CD14-positive monocyte (primary cell): ENCODE results near the gene BEST1. TPM values are rescaled to one million over a fixed set of nuclear protein-coding genes. Genes with fewer than 3 reads are reported as not detected.

ENCODE experiments used
- DNase-seq, 3 donors: peaks; one replicate each; pipeline ENCODE4 v3.0.0-alpha.2; 2011 to 2022
- H2AFZ ChIP-seq: 2 replicates; pipeline ENCODE4 v1.6.0; 2012; ENCODE audit warnings: mild to moderate bottlenecking, low read depth, low read length, inconsistent platforms; ENCODE audit not compliant: insufficient read depth, poor library complexity, severe bottlenecking
- H3K27ac ChIP-seq, 2 donors: 1 replicate in 1 of 2; 2 replicates in 1 of 2; pipeline ENCODE4 v1.5.1; 2012 to 2013; ENCODE audit warnings: low read length in 2 of 2, control low read depth in 1 of 2, inconsistent platforms in 1 of 2, low read depth in 1 of 2, mild to moderate bottlenecking in 1 of 2
- H3K27me3 ChIP-seq, 2 donors: one replicate each; pipeline versions ENCODE4 v1.6.0 to v1.6.1; 2011 to 2013; ENCODE audit warnings: low read length in 2 of 2; ENCODE audit not compliant: control insufficient read depth in 2 of 2, insufficient read depth in 2 of 2
- H3K36me3 ChIP-seq, 2 donors: replicated peaks in 1 of 2; 1 replicate in 1 of 2; 2 replicates in 1 of 2; pipeline versions ENCODE4 v1.5.1 to v1.6.1; 2012 to 2013; ENCODE audit warnings: low read length in 2 of 2, control low read depth in 1 of 2, inconsistent platforms in 1 of 2, mild to moderate bottlenecking in 1 of 2; ENCODE audit not compliant: insufficient read depth in 2 of 2, control insufficient read depth in 1 of 2
- H3K4me1 ChIP-seq, 2 donors: 1 replicate in 1 of 2; 2 replicates in 1 of 2; pipeline versions ENCODE4 v1.5.1 to v1.6.1; 2012 to 2013; ENCODE audit warnings: low read length in 2 of 2, control low read depth in 1 of 2, inconsistent platforms in 1 of 2, mild to moderate bottlenecking in 1 of 2, moderate library complexity in 1 of 2; ENCODE audit not compliant: insufficient read depth in 2 of 2, control insufficient read depth in 1 of 2
- H3K4me2 ChIP-seq: replicated peaks from 2 replicates; pipeline ENCODE3; 2012; ENCODE audit warnings: low read length, moderate library complexity, mild to moderate bottlenecking; ENCODE audit not compliant: poor library complexity, severe bottlenecking; ENCODE audit errors: extremely low read depth
- H3K4me3 ChIP-seq, 3 experiments: fragments of 200-600 bp in 1 of 3; sonication (generic) in 1 of 3; replicated peaks in 1 of 3; 1 replicate in 2 of 3; 2 replicates in 1 of 3; pipeline ENCODE4 v1.5.1; 2011 to 2013; ENCODE audit warnings: low read length in 3 of 3, mild to moderate bottlenecking in 3 of 3, control low read depth in 2 of 3, low read depth in 2 of 3, inconsistent platforms in 1 of 3, moderate library complexity in 1 of 3
- H3K79me2 ChIP-seq: 2 replicates; pipeline ENCODE4 v1.6.0; 2012; ENCODE audit warnings: mild to moderate bottlenecking, control low read depth, inconsistent platforms, low read length, moderate library complexity; ENCODE audit not compliant: insufficient read depth
- H3K9ac ChIP-seq: 2 replicates; pipeline ENCODE4 v1.6.0; 2017; ENCODE audit warnings: low read length, mild to moderate bottlenecking; ENCODE audit not compliant: insufficient read depth, poor library complexity, severe bottlenecking
- H3K9me3 ChIP-seq, 2 donors: replicated peaks in 1 of 2; 1 replicate in 1 of 2; 2 replicates in 1 of 2; pipeline versions ENCODE4 v1.5.1 to v1.6.1; 2012 to 2013; ENCODE audit warnings: low read length in 2 of 2, control low read depth in 1 of 2; ENCODE audit not compliant: control insufficient read depth in 1 of 2, insufficient read depth in 1 of 2
- H4K20me1 ChIP-seq: 2 replicates; pipeline ENCODE4 v1.6.0; 2012; ENCODE audit warnings: mild to moderate bottlenecking, low read length, control low read depth, moderate library complexity; ENCODE audit not compliant: insufficient read depth
- H3K27ac Mint-ChIP-seq, 7 donors: one replicate each; pipeline ENCODE4 v1.8.0; 2020; ENCODE audit warnings: mild to moderate bottlenecking in 7 of 7, mixed read lengths in 7 of 7, moderate library complexity in 6 of 7, inconsistent platforms in 2 of 7
- H3K27me3 Mint-ChIP-seq, 3 donors: one replicate each; pipeline ENCODE4 v1.8.0; 2021 to 2022; ENCODE audit warnings: low read depth in 3 of 3, mild to moderate bottlenecking in 3 of 3, mixed read lengths in 3 of 3, moderate library complexity in 3 of 3, inconsistent platforms in 1 of 3
- H3K36me3 Mint-ChIP-seq, 2 donors: one replicate each; pipeline ENCODE4 v1.8.0; 2020; ENCODE audit warnings: mixed read lengths in 2 of 2, inconsistent platforms in 1 of 2, mild to moderate bottlenecking in 1 of 2
- H3K4me1 Mint-ChIP-seq: one replicate; pipeline ENCODE4 v1.8.0; 2020; ENCODE audit warnings: mild to moderate bottlenecking, mixed read lengths
- H3K4me3 Mint-ChIP-seq, 2 donors: one replicate each; pipeline ENCODE4 v1.8.0; 2020; ENCODE audit warnings: mild to moderate bottlenecking in 2 of 2, mixed read lengths in 2 of 2, moderate library complexity in 1 of 2
- H3K9me3 Mint-ChIP-seq, 7 donors: one replicate each; pipeline ENCODE4 v1.8.0; 2020 to 2022; ENCODE audit warnings: mixed read lengths in 7 of 7, mild to moderate bottlenecking in 6 of 7, moderate library complexity in 6 of 7, inconsistent platforms in 2 of 7
- WGBS: methylation state at CpG from one replicate; pipeline ENCODE4 v1.1.5; 2013; ENCODE audit warnings: missing lambda C conversion rate; ENCODE audit not compliant: insufficient coverage; 5-methylcytosine and 5-hydroxymethylcytosine counted together
- intact Hi-C, 2 donors: fragments of 100-400 bp; cut with micrococcal nuclease; formaldehyde crosslinking; loops; one replicate each; pipeline versions ENCODE4 v1.15.0 to v1.15.1; 2023
- polyA plus RNA-seq, 3 donors: library from polyadenylated mRNA; depleted of rRNA in 1 of 3; unstranded in 2 of 3; stranded (reverse) in 1 of 3; fragments of 300-500 nt in 2 of 3; fragments of >200 nt in 1 of 3; fragmentation: Illumina TruSeq in 2 of 3; gene quantifications; 1 replicate in 2 of 3; 2 replicates in 1 of 3; pipeline ENCODE4 v1.2.3, GENCODE V29; 2012 to 2021
- TF ChIP-seq, protein P1 (sequence below): fragments of 200-600 bp; IDR thresholded peaks from one replicate; pipeline ENCODE4 v1.8.0; 2022; ENCODE audit warnings: antibody characterized with exemption, mild to moderate bottlenecking

Gene BEST1
- polyA plus RNA-seq, 3 donors, result 5.9 to 24.9 (median 7.4) TPM

DNA sequence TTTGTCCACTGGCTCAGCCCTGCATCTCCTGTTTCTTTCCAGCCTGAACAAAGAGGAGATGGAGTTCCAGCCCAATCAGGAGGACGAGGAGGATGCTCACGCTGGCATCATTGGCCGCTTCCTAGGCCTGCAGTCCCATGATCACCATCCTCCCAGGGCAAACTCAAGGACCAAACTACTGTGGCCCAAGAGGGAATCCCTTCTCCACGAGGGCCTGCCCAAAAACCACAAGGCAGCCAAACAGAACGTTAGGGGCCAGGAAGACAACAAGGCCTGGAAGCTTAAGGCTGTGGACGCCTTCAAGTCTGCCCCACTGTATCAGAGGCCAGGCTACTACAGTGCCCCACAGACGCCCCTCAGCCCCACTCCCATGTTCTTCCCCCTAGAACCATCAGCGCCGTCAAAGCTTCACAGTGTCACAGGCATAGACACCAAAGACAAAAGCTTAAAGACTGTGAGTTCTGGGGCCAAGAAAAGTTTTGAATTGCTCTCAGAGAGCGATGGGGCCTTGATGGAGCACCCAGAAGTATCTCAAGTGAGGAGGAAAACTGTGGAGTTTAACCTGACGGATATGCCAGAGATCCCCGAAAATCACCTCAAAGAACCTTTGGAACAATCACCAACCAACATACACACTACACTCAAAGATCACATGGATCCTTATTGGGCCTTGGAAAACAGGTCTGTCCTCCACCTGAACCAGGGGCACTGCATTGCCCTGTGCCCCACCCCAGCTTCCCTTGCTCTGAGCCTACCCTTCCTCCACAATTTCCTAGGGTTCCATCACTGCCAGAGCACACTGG, 12.3 kb downstream of the BEST1 start:
- peak overlapping the region; percentile 21 to 97 for H3K4me3 Mint-ChIP-seq
- 86% methylated on average over 4 of the region's 12 CpGs for WGBS
- H3K36me3 Mint-ChIP-seq, result peaks cover 75 to 89% of the 10 kb centered on the region in 2 donors
- Histone ChIP-seq H3K4me3 (peak overlapping the region in 2 of 3 experiments; percentile 24 to 100), H2AFZ (no peak overlapping the region), H3K27ac (peak overlapping the region; percentile 95 to 97), H4K20me1 (peaks cover 60% of the 10 kb centered on the region), H3K79me2 (peaks cover 40% of the 10 kb centered on the region), H3K27me3 (no peaks in the 10 kb centered on the region), H3K4me1 (peaks cover 47 to 63% of the 10 kb centered on the region in 2 donors), H3K9ac (peak overlapping the region; percentile 100), H3K36me3 (peaks cover 29 to 69% of the 10 kb centered on the region in 2 donors), H3K9me3 (no peaks in the 10 kb centered on the region), H3K4me2 (peak overlapping the region; percentile 83)
- intact Hi-C loops, result loop anchor here in 1 of 2 donors (2.0 to 5.0 kb wide), 2 partner anchors 62 to 120 kb away; no protein-coding TSS in a partner anchor
- H3K4me1 Mint-ChIP-seq, result peaks cover 54% of the 10 kb centered on the region
- H3K9me3 Mint-ChIP-seq, result peaks cover 0 to 18% (median 9%) of the 10 kb centered on the region in 7 donors
- peak overlapping the region; percentile 97 to 99 (median 99) for H3K27ac Mint-ChIP-seq
- TF ChIP-seq, protein P1, sequence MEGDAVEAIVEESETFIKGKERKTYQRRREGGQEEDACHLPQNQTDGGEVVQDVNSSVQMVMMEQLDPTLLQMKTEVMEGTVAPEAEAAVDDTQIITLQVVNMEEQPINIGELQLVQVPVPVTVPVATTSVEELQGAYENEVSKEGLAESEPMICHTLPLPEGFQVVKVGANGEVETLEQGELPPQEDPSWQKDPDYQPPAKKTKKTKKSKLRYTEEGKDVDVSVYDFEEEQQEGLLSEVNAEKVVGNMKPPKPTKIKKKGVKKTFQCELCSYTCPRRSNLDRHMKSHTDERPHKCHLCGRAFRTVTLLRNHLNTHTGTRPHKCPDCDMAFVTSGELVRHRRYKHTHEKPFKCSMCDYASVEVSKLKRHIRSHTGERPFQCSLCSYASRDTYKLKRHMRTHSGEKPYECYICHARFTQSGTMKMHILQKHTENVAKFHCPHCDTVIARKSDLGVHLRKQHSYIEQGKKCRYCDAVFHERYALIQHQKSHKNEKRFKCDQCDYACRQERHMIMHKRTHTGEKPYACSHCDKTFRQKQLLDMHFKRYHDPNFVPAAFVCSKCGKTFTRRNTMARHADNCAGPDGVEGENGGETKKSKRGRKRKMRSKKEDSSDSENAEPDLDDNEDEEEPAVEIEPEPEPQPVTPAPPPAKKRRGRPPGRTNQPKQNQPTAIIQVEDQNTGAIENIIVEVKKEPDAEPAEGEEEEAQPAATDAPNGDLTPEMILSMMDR, result no peak
- peak in 2 of 3 donors; percentile 44 to 80 for DNase-seq
- H3K27me3 Mint-ChIP-seq, result peaks cover 0 to 45% (median 0%) of the 10 kb centered on the region in 3 donors

DNA sequence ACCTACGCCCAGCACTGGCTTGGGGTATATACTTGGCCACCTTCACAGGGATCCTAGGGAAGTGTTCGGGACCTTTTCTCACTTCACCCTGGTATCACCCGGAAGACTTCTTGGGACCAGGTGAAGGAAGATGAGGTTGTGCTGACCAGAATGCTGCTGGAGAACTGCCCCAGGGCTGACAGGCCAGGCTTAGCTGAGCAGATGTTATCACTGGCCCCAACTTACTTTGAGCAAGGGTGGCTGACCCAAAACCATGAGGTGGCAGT, 12.8 kb downstream of the BEST1 start:
- H3K9me3 Mint-ChIP-seq, result peaks cover 0 to 18% (median 9%) of the 10 kb centered on the region in 7 donors
- peak overlapping the region in 2 of 3 experiments; percentile 24 to 100 for H3K4me3 ChIP-seq
- H2AFZ ChIP-seq, result no peak overlapping the region
- peaks cover 45 to 60% of the 10 kb centered on the region in 2 donors for H3K4me1 ChIP-seq
- H3K79me2 ChIP-seq, result peaks cover 43% of the 10 kb centered on the region
- H3K36me3 ChIP-seq, result peaks cover 26 to 64% of the 10 kb centered on the region in 2 donors
- TF ChIP-seq, protein P1, result no peak
- peak overlapping the region; percentile 92 to 97 for H3K4me3 Mint-ChIP-seq
- no peak for DNase-seq
- peak overlapping the region; percentile 95 to 97 for H3K27ac ChIP-seq
- H4K20me1 ChIP-seq, result peaks cover 63% of the 10 kb centered on the region
- H3K9me3 ChIP-seq, result no peaks in the 10 kb centered on the region
- WGBS, result 80% methylated on average over 1 of the region's 3 CpGs
- H3K4me1 Mint-ChIP-seq, result peaks cover 53% of the 10 kb centered on the region
- no peaks in the 10 kb centered on the region for H3K27me3 ChIP-seq
- H3K27ac Mint-ChIP-seq, result peak overlapping the region; percentile 97 to 99 (median 99)
- H3K36me3 Mint-ChIP-seq, result peaks cover 72 to 84% of the 10 kb centered on the region in 2 donors
- peaks cover 0 to 45% (median 0%) of the 10 kb centered on the region in 3 donors for H3K27me3 Mint-ChIP-seq
- intact Hi-C loops, result loop anchor here in 1 of 2 donors (2.0 to 5.0 kb wide), 2 partner anchors 62 to 119 kb away; no protein-coding TSS in a partner anchor
- H3K9ac ChIP-seq, result peak overlapping the region; percentile 100
- H3K4me2 ChIP-seq, result peak overlapping the region; percentile 83
